Mesothelial cell of epicardium (in vitro differentiated cells): ENCODE measurements around the gene RP9. TPM values are rescaled to one million over a fixed set of nuclear protein-coding genes. Genes with fewer than 3 reads are reported as not detected.

Source experiments
- DNase-seq, 2 experiments: peaks; one replicate each; pipeline ENCODE4 v3.0.0; 2021; ENCODE audit warnings: low spot score in 2 of 2; ENCODE audit not compliant: unreplicated experiment in 2 of 2
- H3K27ac Mint-ChIP-seq: 2 replicates; pipeline ENCODE4 v1.8.0; 2021; ENCODE audit warnings: mixed read lengths
- H3K27me3 Mint-ChIP-seq: 2 replicates; pipeline ENCODE4 v1.8.0; 2021; ENCODE audit warnings: low read depth, mixed read lengths
- H3K36me3 Mint-ChIP-seq: 2 replicates; pipeline ENCODE4 v1.8.0; 2021; ENCODE audit warnings: mixed read lengths
- H3K4me1 Mint-ChIP-seq: 2 replicates; pipeline ENCODE4 v1.8.0; 2021; ENCODE audit warnings: mixed read lengths
- H3K4me3 Mint-ChIP-seq: 2 replicates; pipeline ENCODE4 v1.8.0; 2021; ENCODE audit warnings: mild to moderate bottlenecking, moderate library complexity, mixed read lengths
- H3K9me3 Mint-ChIP-seq: 2 replicates; pipeline ENCODE4 v1.8.0; 2021; ENCODE audit warnings: mixed read lengths
- total RNA-seq: library from RNA; stranded (reverse); gene quantifications from 3 replicates; pipeline ENCODE4 v1.2.1, GENCODE V29; 2021
- TF ChIP-seq, protein P1 (sequence below): fragments of 200-600 bp; sonication (generic); IDR thresholded peaks from one replicate; pipeline ENCODE4 v1.5.0; 2021; ENCODE audit warnings: antibody characterized with exemption; ENCODE audit not compliant: unreplicated experiment

The RP9 gene, protein sequence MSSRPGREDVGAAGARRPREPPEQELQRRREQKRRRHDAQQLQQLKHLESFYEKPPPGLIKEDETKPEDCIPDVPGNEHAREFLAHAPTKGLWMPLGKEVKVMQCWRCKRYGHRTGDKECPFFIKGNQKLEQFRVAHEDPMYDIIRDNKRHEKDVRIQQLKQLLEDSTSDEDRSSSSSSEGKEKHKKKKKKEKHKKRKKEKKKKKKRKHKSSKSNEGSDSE
- 17.5 to 20.5 TPM (median 20.3 TPM) in 3 replicates for total RNA-seq

- Mint-ChIP-seq H3K27me3 (peaks cover 14% of the 10 kb centered on the region), H3K4me1 (peaks cover 21% of the 10 kb centered on the region), H3K36me3 (no peaks in the 10 kb centered on the region), H3K4me3 (peak within 1 kb of the TSS; percentile 86), H3K9me3 (no peaks in the 10 kb centered on the region), H3K27ac (peak within 1 kb of the TSS; percentile 84)
- peak; percentile 61 to 86 for DNase-seq
- TF ChIP-seq, protein P1, sequence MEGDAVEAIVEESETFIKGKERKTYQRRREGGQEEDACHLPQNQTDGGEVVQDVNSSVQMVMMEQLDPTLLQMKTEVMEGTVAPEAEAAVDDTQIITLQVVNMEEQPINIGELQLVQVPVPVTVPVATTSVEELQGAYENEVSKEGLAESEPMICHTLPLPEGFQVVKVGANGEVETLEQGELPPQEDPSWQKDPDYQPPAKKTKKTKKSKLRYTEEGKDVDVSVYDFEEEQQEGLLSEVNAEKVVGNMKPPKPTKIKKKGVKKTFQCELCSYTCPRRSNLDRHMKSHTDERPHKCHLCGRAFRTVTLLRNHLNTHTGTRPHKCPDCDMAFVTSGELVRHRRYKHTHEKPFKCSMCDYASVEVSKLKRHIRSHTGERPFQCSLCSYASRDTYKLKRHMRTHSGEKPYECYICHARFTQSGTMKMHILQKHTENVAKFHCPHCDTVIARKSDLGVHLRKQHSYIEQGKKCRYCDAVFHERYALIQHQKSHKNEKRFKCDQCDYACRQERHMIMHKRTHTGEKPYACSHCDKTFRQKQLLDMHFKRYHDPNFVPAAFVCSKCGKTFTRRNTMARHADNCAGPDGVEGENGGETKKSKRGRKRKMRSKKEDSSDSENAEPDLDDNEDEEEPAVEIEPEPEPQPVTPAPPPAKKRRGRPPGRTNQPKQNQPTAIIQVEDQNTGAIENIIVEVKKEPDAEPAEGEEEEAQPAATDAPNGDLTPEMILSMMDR, result peak; percentile 53
These were observed at the start of gene RP9 for GRCh38 chr7:33109005-33109757. Gene RP9, minus strand, starts transcription at chr7:33109404. Its CDS starts 32 bp downstream, at chr7:33109372.

DNA sequence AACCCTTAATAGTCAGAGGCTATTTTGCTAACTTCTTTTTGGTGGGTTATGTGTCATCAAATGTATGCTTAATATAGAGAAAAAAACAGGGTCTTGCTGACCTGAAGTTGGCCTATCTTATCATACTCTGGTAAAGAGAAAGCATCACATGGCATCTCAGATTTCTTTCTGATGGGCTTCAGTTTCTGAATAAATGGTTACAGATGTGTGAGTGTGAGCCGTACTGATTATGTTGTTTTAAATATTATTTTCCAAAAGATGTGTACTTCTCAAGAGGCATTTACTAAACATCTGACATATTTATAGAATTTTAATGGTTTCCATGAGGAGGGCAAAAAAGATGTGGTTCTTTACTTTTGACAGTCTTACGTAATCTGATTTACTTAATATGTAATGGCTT, 48.6 kb upstream of the RP9 start:
- DNase-seq, result no peak
- H3K36me3 Mint-ChIP-seq, result peaks cover 20% of the 10 kb centered on the region
- H3K4me1 Mint-ChIP-seq, result peaks cover 12% of the 10 kb centered on the region
- no peak overlapping the region for H3K4me3 Mint-ChIP-seq
- TF ChIP-seq, protein P1, result no peak
- H3K27me3 Mint-ChIP-seq, result no peaks in the 10 kb centered on the region
- peak overlapping the region; percentile 67 for H3K27ac Mint-ChIP-seq
- H3K9me3 Mint-ChIP-seq, result peaks cover 12% of the 10 kb centered on the region

GRCh38 chr7:33157311-33157710, 48.1 kb upstream of the RP9 start:
- no peak for DNase-seq
- Mint-ChIP-seq H3K27ac (peak overlapping the region; percentile 67), H3K9me3 (peaks cover 8% of the 10 kb centered on the region), H3K36me3 (peaks cover 15% of the 10 kb centered on the region), H3K4me1 (peaks cover 12% of the 10 kb centered on the region), H3K27me3 (no peaks in the 10 kb centered on the region), H3K4me3 (no peak overlapping the region)
- TF ChIP-seq, protein P1, result no peak

GRCh38 chr7:33156441-33156840, 47.2 kb upstream of the RP9 start:
- H3K9me3 Mint-ChIP-seq, result no peaks in the 10 kb centered on the region
- peaks cover 6% of the 10 kb centered on the region for H3K36me3 Mint-ChIP-seq
- no peak overlapping the region for H3K27ac Mint-ChIP-seq
- no peak for DNase-seq
- TF ChIP-seq, protein P1, result no peak
- H3K4me3 Mint-ChIP-seq, result no peak overlapping the region
- H3K27me3 Mint-ChIP-seq, result no peaks in the 10 kb centered on the region
- H3K4me1 Mint-ChIP-seq, result peaks cover 12% of the 10 kb centered on the region

- DNase-seq, result no peak
- peaks cover 6% of the 10 kb centered on the region for H3K36me3 Mint-ChIP-seq
- no peak overlapping the region for H3K27ac Mint-ChIP-seq
- H3K9me3 Mint-ChIP-seq, result no peaks in the 10 kb centered on the region
- H3K27me3 Mint-ChIP-seq, result no peaks in the 10 kb centered on the region
- H3K4me1 Mint-ChIP-seq, result peaks cover 14% of the 10 kb centered on the region
- no peak overlapping the region for H3K4me3 Mint-ChIP-seq
- TF ChIP-seq, protein P1, result no peak
These were observed 46.6 kb upstream of the RP9 start for GRCh38 chr7:33155811-33156210.
